Endothelial cell of hepatic sinusoid (primary cell): ENCODE data around the gene ZNRF3.
"Not testable (repeated sequence)": the region's sequence is repeated elsewhere in the genome, so short reads cannot be mapped to it uniquely, and the experiment has no call there.

Experiments used
- in situ Hi-C: cut with HindIII; loops from 2 replicates; pipeline ENCODE4 v1.10.0; 2017; ENCODE audit warnings: low sequenced_read_pairs

Gene ZNRF3

DNA sequence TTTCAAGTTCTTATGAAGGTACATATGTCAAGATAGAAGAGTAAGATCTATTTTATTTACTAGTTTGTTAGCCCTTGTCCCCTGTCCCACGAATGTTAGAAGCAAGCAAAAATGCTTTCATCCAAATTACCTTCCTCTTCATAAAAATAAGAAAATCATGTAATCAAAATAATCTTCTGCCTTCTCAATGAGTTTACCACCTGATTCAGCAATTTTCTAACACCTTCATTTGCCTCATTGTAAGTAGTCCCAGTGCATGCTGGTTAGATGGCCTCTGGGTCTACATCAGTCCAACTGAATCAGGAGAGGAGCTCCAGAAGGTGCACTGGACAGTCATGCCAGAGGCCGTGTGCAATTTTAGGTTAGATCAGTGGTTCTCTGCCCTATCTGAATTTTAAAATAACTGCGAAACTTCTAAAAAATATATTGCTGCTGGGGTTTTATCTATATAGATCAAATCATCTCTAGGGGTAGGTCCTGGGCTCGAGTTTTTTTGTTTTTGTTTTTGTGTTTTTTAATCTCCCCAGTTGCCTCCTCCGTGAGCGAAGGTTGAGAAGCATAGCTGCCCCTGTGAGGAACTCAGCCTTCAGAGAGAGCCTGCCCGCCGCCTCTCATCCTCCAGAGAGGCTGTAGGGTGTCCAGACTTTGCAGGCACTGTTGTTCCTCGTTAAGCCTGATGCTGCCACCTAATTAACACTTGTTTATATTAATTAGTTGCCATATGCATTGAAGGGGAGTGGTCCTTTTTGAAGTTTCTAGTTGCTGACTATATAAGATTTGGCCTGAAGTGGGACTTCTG lies 146.0 kb downstream of the ZNRF3 start:
- in situ Hi-C loops, result no loop called here

GRCh38 chr22:29030016-29030617 lies 146.7 kb downstream of the ZNRF3 start:
- in situ Hi-C loops, result no loop called here

DNA sequence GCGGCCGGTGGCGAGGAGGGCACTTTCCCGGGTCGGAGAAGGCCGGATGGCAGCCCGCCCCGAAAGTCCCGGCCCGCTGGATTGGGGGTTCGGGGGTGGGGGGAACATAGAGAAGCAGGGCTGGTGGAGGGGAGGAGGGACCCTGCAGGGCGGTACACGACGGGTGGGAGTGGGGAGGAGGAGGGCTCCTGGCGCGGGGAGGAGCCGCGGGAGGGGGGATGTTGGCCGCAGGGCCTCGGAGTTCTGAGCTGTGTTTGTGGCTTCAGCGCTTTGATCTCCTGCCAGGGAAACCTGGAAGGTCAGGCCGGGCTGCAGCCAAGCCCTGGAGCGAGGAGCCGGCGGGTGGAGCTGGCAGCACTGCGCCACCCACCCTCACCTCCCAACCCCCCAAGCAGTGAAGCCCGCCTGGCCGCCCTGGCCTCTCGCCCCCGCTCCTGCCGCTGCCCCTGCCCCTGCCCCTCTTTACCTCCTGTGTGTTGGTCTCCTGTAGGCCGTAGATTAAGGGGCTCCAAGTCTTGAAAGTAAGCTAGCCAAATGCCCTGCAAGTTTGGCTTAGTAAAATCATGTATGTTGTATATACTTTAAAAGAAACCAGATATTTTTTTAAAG lies 147.3 kb downstream of the ZNRF3 start:
- in situ Hi-C loops, result no loop called here

DNA sequence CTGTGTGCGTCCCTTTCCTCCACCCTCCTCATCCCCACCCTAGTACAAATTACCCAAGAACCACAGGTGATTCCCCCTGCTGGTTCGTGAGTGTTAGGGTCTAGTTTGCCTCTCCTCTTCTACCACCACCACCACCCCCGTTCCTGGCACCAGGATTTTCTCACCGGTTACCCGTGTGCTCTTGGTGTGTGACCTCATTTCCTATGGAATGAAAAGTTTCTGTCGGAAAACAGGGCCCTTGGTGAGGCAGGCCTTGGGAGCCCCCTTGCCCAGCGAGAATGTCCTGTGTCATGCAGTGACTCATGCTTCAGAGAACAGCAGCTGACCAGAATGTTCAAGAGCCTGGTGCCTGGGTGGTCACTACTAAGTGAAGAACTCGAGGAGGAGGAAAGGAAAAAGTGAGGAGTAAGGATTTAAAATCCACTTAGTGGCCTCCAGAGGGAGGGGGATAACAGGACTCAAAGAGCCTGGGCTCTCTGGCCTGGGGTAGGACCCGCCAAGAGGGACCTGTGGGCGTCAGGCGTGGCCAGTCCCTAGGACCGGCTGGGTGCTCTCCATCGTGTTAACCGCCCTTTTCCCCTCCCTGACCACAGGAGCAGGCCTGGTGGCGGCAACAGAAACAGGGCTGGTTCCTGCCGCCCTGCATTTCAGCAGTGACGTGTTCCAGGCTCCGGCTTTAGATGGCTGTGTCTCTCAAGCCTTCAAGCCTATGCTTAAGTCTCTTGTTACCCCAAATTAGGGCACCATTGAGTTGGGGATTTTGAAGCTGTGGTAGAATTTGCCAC lies 148.0 kb downstream of the ZNRF3 start:
- in situ Hi-C loops, result no loop called here

DNA sequence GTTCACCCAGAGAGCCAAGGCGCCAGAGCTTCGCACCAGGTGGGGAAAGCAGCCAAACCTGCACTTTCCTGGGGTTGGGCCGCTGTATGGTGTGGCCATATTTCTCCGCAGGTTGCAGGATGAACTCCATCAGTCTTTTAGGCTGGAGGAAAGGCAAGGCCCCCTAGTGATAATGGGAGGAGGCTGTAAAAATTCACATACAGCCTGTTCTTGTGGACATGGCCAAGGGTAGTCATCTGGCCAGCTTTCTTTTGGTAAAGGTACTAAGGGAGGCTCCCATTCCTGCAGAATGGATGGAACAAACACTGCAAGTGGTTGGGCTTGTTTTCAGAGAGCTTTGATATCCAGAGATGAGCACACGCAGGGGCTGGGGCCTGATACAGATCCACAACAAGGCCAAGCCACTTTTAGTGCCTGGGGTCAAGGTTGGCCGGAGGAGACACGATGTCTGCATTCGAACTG lies 148.7 kb downstream of the ZNRF3 start:
- in situ Hi-C loops, result no loop called here

DNA sequence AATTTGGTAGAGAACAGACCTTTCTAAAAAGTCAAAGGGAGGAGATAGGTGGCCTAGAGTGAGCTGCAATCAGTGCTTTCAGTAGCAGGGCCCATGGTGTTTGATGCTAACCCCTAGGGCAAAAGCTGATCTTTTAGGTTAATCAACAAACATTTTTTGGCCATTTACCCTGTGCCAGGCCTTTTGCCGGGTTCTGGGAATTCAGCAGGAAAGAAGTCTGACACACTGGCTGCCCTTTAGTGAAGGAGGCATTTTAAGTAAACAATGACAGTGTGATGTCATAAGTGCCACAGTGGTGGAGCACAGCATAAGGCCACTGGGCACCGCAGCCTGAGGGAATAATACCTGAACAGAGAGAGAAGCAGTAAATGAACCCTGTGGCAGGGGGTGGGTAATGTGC lies 149.2 kb downstream of the ZNRF3 start:
- in situ Hi-C loops, result no loop called here

DNA sequence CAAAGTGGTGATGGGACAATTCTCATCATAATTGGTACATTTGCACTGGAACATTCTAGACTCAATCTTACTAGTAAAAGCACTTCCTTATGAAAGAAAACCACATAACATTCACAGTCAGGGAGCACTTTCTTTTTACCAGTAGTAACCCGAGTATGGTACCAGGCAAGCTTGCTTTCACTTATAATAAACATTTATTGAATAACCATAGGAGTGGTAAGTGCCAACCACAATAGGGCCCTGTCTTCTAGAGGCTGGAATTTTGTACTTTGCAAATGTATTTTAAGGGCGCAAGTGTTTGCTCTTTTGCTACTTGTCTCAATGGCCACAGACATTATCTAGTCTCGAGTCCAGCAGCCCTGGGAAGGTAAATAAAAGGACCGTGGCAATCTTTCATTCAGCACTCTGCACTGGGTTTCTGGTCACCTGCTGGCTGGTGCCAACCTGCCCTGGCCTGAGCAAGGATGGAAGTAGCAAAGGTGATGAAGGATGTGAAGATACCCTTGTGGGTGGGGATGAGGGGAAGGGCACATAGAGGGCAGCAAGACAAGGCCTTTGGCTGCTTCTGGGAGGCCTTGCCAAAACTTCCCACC lies 154.1 kb downstream of the ZNRF3 start:
- in situ Hi-C loops, result no loop called here

- in situ Hi-C loops, result no loop called here
Observed at GRCh38 chr22:29039148-29039547, 155.8 kb downstream of the ZNRF3 start.

DNA sequence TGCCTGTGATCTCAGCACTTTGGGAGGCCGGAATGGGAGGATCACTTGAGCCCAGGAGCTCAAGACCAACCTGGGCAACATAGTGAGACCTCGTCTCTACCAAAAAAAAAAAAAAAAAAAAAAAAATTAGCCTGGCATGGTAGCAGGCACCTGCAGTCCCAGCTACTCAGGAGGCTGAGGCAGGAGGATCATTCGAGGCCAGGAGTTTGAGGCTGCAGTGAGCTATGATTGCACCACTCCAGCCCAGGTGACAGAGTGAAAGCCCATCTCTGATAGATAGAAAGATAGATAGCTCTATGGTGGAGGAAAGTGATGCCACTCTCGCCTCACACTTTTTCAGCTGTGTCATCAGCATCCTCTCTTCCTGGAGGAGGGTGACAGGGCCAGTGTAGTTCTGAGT lies 156.3 kb downstream of the ZNRF3 start:
- in situ Hi-C loops, result not testable (repeated sequence)

DNA sequence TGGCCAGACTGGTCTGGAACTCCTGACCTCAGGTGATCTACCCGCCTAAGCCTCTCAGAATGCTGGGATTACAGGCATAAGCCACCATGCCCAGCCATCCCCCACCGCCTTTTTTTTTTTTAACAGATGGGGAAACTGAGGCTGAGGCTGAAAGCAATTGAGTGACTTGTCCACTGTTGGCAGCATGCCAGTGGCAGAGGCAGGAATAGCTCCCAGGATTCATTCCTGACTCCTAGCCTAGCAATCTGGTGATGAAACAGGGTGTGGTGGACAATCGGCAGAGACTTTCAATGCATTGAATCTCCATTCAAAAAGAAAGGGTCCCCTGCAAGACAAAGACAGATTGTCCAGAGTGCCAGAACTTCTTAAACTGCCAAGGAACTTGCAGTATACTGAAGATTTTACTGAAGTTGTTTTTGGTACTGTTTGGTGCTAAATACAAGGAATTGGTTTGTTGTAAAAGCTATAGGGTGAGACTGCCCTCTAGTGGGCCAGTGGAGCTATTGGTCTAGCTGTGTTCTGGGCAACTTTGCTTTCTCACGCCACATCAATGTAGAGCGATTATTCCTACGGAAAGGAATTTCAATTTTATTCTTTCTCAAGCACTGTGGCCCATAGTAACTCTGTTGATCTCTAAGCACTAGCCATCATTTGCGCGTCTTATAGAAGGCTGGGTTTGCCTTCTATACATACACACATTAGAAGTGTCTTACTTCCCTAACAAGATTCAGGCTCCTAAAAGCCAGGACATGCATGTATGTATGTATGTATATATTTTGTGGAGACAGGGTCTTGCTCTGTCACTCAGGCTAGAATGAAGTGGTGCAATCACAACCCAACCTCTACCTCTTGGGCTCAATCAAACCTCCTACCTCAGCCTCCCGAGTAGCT lies 157.3 kb downstream of the ZNRF3 start:
- in situ Hi-C loops, result no loop called here

DNA sequence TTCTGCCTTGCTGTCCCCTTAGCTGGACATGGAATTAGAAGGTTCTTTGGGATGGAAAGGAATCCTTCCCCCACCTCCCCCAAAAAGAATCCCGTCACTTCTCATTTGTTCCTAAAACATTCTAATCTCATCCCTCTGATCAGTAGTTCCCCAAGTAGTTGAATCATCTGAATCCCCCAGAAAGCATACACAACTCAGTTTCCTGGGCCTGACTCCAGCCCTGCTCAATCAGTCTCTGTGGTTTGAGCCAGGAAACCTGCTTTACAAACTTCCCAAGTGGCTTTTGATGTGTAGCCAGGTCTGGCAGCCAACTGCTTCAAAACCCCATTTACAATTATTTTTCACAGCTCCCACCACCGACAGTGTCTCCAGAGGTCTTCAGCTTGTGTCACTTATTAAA lies 158.0 kb downstream of the ZNRF3 start:
- in situ Hi-C loops, result no loop called here

GRCh38 chr22:29043906-29044575 lies 160.7 kb downstream of the ZNRF3 start:
- in situ Hi-C loops, result no loop called here

- in situ Hi-C loops, result no loop called here
Observed at GRCh38 chr22:29044657-29045176, 161.3 kb downstream of the ZNRF3 start.

- in situ Hi-C loops, result no loop called here
Observed at GRCh38 chr22:29048822-29049654, 165.7 kb downstream of the ZNRF3 start.

- in situ Hi-C loops, result no loop called here
Observed at GRCh38 chr22:29049655-29050263, 166.4 kb downstream of the ZNRF3 start.

- in situ Hi-C loops, result no loop called here
Observed at GRCh38 chr22:29050457-29050856, 167.1 kb downstream of the ZNRF3 start.

GRCh38 chr22:29053048-29053702 lies 169.8 kb downstream of the ZNRF3 start:
- in situ Hi-C loops, result no loop called here
